Karpas-422 (cell line): Measurements from ENCODE around the gene SMOC1. TPM values are rescaled to one million over a fixed set of nuclear protein-coding genes. Genes with fewer than 3 reads are reported as not detected.

Experiments used
- DNase-seq: peaks from one replicate; pipeline ENCODE4 v3.0.0-alpha.2; 2015
- H2AFZ ChIP-seq: fragments of 200-600 bp; sonication (generic); 2 replicates; pipeline ENCODE4 v1.6.1; 2014; ENCODE audit warnings: antibody characterized with exemption, low read length, mixed read lengths
- H3K27ac ChIP-seq: fragments of 200-600 bp; sonication (generic); 2 replicates; pipeline ENCODE4 v1.5.1; 2014; ENCODE audit warnings: mild to moderate bottlenecking, low read length, moderate library complexity
- H3K27me3 ChIP-seq: fragments of 200-600 bp; sonication (generic); 2 replicates; pipeline ENCODE4 v1.6.1; 2014; ENCODE audit warnings: low read length, mixed read lengths
- H3K36me3 ChIP-seq: fragments of 200-600 bp; sonication (generic); 2 replicates; pipeline ENCODE4 v1.6.1; 2014; ENCODE audit warnings: low read length, mixed read lengths; ENCODE audit not compliant: insufficient read depth
- H3K4me1 ChIP-seq: fragments of 200-600 bp; sonication (generic); 2 replicates; pipeline ENCODE4 v1.6.1; 2014; ENCODE audit warnings: mild to moderate bottlenecking, low read length, mixed read lengths
- H3K4me2 ChIP-seq: fragments of 200-600 bp; sonication (generic); 2 replicates; pipeline ENCODE4 v1.6.1; 2014; ENCODE audit warnings: low read length, low read depth, mild to moderate bottlenecking; ENCODE audit not compliant: poor library complexity, severe bottlenecking
- H3K4me3 ChIP-seq: fragments of 200-600 bp; sonication (generic); 2 replicates; pipeline ENCODE4 v1.5.1; 2014; ENCODE audit warnings: mild to moderate bottlenecking, antibody characterized with exemption, low read length, mixed read lengths
- H3K79me2 ChIP-seq: fragments of 200-600 bp; sonication (generic); 2 replicates; pipeline ENCODE4 v1.6.1; 2014; ENCODE audit warnings: mild to moderate bottlenecking, low read length, mixed read lengths
- H3K9ac ChIP-seq: fragments of 200-600 bp; sonication (generic); 2 replicates; pipeline ENCODE4 v1.6.0; 2014; ENCODE audit warnings: low read length
- H3K9me2 ChIP-seq: fragments of 200-600 bp; sonication (generic), shearing (Covaris generic); replicated peaks from 2 replicates; pipeline ENCODE4 v1.6.0; 2014; ENCODE audit warnings: mild to moderate bottlenecking, low read length, moderate library complexity; ENCODE audit not compliant: insufficient read depth
- H3K9me3 ChIP-seq: fragments of 300-700, 200-600 bp; sonication (generic); 2 replicates; pipeline ENCODE4 v1.6.1; 2014; ENCODE audit warnings: low read length, mixed read lengths
- H4K20me1 ChIP-seq: fragments of 200-600 bp; sonication (generic); 2 replicates; pipeline ENCODE4 v1.6.1; 2014; ENCODE audit warnings: mild to moderate bottlenecking, antibody characterized with exemption, low read length, low read depth; ENCODE audit not compliant: insufficient read depth
- total RNA-seq: library from RNA; depleted of rRNA; stranded (reverse); fragments of >200 nt; shearing (Covaris generic); gene quantifications from 2 replicates; pipeline ENCODE4 v1.2.3, GENCODE V29; 2014; ENCODE audit warnings: low replicate concordance

Gene SMOC1
- total RNA-seq, 1 experiment from 2014 or later, result not detected

DNA sequence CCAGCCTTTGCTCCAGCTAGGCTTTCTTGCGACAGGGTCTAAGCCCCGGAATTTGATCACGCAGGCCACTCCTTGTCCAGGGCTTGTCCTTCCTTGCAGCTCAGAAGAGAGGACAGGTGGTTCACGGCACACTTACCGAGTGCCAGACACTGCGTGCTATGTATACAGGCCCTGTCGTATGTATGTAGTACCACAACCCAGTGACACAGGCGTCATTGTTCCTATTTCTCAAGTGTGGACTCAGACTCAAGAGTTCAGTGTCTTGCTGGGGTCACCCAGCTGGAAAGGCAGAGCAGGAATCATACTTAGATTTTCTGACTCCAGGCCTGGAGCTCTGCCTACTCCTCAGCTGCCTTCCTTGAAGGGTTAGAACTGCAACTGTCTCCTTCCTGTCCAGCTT lies 153.9 kb downstream of the SMOC1 start:
- Histone ChIP-seq H3K4me2 (no peak overlapping the region), H3K9me2 (no peaks in the 10 kb centered on the region), H3K27me3 (no peaks in the 10 kb centered on the region), H4K20me1 (0 out of 2 replicates have a peak, but pooled peaks cover 4% of the 10 kb centered on the region), H3K4me1 (no peaks in the 10 kb centered on the region), H2AFZ (no peak overlapping the region), H3K36me3 (no peaks in the 10 kb centered on the region), H3K79me2 (no peaks in the 10 kb centered on the region), H3K9me3 (no peaks in the 10 kb centered on the region), H3K27ac (no peak overlapping the region), H3K9ac (no peak overlapping the region), H3K4me3 (no peak overlapping the region)
- DNase-seq, result no peak

DNA sequence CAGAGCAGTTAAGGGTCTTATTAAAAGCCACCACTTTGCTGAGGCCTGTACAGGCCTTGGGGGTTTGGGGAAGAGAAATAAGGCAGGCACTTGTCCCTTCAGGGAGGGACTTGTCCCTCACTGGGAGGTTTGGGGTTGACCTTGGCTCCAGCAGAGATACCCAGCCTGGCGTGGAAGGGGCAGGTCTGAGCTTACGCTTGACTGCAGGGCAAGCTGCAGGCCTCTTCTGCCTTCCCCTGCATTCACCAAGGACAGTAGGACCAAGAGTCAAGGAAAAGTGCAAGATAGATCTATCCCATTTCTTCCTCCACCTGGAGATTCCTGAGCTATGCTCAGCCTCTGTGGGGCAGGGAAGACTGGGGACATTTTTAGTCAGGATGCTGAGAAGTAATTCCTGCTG lies 154.3 kb downstream of the SMOC1 start:
- Histone ChIP-seq H2AFZ (no peak overlapping the region), H3K9ac (no peak overlapping the region), H4K20me1 (no peaks in the 10 kb centered on the region), H3K27me3 (no peaks in the 10 kb centered on the region), H3K36me3 (no peaks in the 10 kb centered on the region), H3K4me1 (no peaks in the 10 kb centered on the region), H3K79me2 (no peaks in the 10 kb centered on the region), H3K27ac (no peak overlapping the region), H3K4me2 (no peak overlapping the region), H3K9me2 (no peaks in the 10 kb centered on the region), H3K9me3 (no peaks in the 10 kb centered on the region), H3K4me3 (no peak overlapping the region)
- DNase-seq, result no peak

DNA sequence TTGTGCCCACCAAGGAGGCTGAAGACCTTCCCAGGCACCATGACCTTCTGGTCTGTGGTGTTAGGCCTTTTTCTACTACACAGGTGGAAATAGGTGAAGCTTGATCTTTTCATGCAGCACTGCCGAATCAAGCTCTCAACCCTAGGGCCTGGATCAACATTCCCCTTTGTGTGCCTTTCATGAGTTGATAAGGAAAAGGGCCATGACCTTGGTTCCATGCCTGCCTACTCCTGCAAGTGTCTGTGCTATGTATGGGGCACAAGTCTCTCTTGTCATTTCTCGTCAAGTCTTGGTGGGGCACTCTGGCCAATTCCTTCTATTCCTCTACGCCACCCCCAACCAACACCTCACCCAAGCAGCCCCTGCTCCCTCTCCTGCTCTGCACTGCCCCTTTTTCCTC lies 155.0 kb downstream of the SMOC1 start:
- H3K79me2 ChIP-seq, result no peaks in the 10 kb centered on the region
- H4K20me1 ChIP-seq, result no peaks in the 10 kb centered on the region
- H2AFZ ChIP-seq, result no peak overlapping the region
- no peak for DNase-seq
- H3K9ac ChIP-seq, result no peak overlapping the region
- H3K36me3 ChIP-seq, result no peaks in the 10 kb centered on the region
- H3K4me3 ChIP-seq, result no peak overlapping the region
- H3K9me2 ChIP-seq, result no peaks in the 10 kb centered on the region
- H3K4me1 ChIP-seq, result no peaks in the 10 kb centered on the region
- no peaks in the 10 kb centered on the region for H3K9me3 ChIP-seq
- H3K27ac ChIP-seq, result no peak overlapping the region
- H3K27me3 ChIP-seq, result no peaks in the 10 kb centered on the region
- H3K4me2 ChIP-seq, result no peak overlapping the region

DNA sequence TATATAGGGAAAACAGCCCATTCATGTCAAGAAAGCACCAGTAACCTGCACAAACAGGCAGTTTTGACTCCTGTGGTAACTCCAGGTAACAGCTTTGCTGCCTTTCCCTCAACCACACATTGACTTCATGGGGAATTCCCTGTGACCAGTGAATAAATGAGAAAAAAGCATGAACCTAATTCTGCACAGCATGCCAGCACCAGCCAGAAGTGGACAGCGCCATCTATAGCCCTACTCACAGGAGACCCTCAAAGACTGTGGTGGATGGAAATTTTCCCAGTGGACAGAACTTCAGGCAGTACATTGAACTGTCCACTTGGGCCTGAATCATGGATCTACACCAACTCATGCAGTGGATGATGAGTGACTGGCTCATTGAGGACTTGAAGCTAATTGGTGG lies 157.4 kb downstream of the SMOC1 start:
- Histone ChIP-seq H3K9me2 (no peaks in the 10 kb centered on the region), H4K20me1 (no peaks in the 10 kb centered on the region), H3K4me1 (no peaks in the 10 kb centered on the region), H3K4me3 (no peak overlapping the region), H3K9me3 (no peaks in the 10 kb centered on the region), H3K9ac (no peak overlapping the region), H3K79me2 (no peaks in the 10 kb centered on the region), H3K36me3 (no peaks in the 10 kb centered on the region), H3K27ac (no peak overlapping the region), H3K4me2 (no peak overlapping the region), H2AFZ (no peak overlapping the region), H3K27me3 (no peaks in the 10 kb centered on the region)
- no peak for DNase-seq

DNA sequence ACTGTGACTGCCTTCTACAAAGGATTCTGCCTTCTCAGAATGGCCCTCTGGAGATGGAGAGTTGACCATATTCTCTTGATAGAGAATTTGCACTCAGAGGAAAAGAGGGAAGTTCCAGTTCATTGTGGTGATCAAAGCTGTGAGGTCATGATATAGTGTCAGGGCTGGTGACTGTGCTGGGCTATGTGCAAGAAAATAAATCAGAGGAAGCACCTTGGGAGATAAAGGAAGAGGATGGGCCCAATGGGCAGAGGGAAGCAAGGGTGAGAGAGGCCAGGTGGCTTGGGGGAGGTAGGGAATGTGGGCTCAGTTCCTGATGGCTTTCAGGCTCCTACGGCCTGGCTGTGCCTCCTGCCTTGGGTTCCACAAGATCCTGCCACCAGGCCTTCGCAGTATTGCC lies 163.8 kb downstream of the SMOC1 start:
- H3K27ac ChIP-seq, result no peak overlapping the region

DNA sequence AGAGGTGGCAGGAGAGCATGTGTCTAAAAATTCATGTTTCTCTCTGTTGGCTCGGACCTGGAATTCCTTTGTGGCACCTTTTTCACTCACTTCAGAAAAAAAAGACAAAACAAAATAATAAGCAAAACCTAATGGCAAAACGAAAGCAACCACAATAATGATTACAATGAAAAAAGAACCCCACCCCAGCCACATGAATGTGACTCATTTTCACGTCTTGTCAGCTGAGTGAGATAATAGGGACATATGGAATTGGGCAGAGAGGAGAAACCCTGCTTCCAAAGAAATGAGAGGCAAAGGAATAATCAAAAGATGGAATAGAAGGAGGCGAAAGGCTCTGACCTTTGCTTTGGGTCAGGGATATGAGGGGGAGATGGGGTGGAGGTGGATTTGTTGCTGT lies 166.1 kb downstream of the SMOC1 start:
- no peaks in the 10 kb centered on the region for H3K9me3 ChIP-seq
- 0 out of 2 replicates have a peak overlapping the region, but pooled peaks have one; percentile 91 for H2AFZ ChIP-seq

More for the DNA sequence above, 163.8 kb downstream of the SMOC1 start:
- no peak overlapping the region for H3K4me2 ChIP-seq
- no peaks in the 10 kb centered on the region for H3K27me3 ChIP-seq
- H2AFZ ChIP-seq, result no peak overlapping the region
- DNase-seq, result no peak
- no peak overlapping the region for H3K4me3 ChIP-seq
- H4K20me1 ChIP-seq, result no peaks in the 10 kb centered on the region
- H3K79me2 ChIP-seq, result no peaks in the 10 kb centered on the region
- peaks cover 4% of the 10 kb centered on the region for H3K4me1 ChIP-seq
- H3K36me3 ChIP-seq, result no peaks in the 10 kb centered on the region
- no peaks in the 10 kb centered on the region for H3K9me2 ChIP-seq
- H3K9ac ChIP-seq, result no peak overlapping the region
- no peaks in the 10 kb centered on the region for H3K9me3 ChIP-seq

DNA sequence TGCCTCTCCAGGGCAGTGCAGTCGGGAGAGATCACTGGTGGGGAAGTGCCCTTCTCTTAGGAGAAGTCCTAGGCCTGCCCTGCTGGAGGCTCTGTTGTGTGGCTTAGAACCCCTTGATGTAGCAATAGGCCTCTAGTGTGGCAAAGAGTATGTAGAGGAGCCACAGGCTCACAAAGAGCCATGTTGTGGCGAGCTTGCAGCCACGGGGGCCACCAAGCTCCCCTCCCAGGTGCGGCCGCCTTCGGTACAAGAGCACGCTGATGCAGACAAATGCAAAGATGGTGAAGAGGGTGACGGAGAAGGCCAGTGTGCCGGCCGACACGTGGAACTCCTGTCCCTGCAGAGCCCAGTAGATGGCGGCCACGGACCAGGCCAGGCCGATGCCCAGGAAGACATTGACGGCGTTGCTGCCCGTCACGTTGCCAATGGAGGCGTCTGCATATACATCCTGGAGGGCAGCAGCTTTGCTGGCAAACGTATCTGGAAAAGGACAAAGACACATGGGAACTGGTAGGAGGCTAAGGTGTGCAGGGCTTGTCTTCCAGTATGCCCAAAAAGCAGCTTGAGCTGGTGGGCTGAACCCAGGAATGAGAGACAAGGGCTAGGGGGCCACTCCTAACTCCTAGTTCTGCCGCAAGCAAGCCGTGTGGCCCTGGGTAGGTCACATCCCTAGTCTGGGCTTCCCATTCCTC lies 166.8 kb downstream of the SMOC1 start:
- no peak overlapping the region; the same call in 1 of the 2 replicates for H3K9ac ChIP-seq
- H3K27me3 ChIP-seq, result no peaks in the 10 kb centered on the region
- peaks cover 4% of the 10 kb centered on the region for H3K4me1 ChIP-seq
- no peaks in the 10 kb centered on the region for H3K36me3 ChIP-seq
- H3K4me2 ChIP-seq, result peak overlapping the region; percentile 1
- peak; percentile 81 for DNase-seq
- H2AFZ ChIP-seq, result peak overlapping the region; percentile 91; the same call in 1 of the 2 replicates
- no peaks in the 10 kb centered on the region for H3K9me2 ChIP-seq
- no peaks in the 10 kb centered on the region for H3K9me3 ChIP-seq
- no peak overlapping the region for H3K27ac ChIP-seq
- H3K4me3 ChIP-seq, result peak overlapping the region; percentile 20; the same call in 1 of the 2 replicates
- no peaks in the 10 kb centered on the region for H3K79me2 ChIP-seq
- no peaks in the 10 kb centered on the region for H4K20me1 ChIP-seq

More for the DNA sequence above, 166.1 kb downstream of the SMOC1 start:
- DNase-seq, result no peak
- no peaks in the 10 kb centered on the region for H3K9me2 ChIP-seq
- peaks cover 4% of the 10 kb centered on the region for H3K4me1 ChIP-seq
- no peak overlapping the region for H3K9ac ChIP-seq
- no peaks in the 10 kb centered on the region for H3K79me2 ChIP-seq
- no peaks in the 10 kb centered on the region for H3K27me3 ChIP-seq
- H3K27ac ChIP-seq, result no peak overlapping the region
- H4K20me1 ChIP-seq, result no peaks in the 10 kb centered on the region
- H3K36me3 ChIP-seq, result no peaks in the 10 kb centered on the region
- no peak overlapping the region for H3K4me2 ChIP-seq
- no peak overlapping the region for H3K4me3 ChIP-seq

DNA sequence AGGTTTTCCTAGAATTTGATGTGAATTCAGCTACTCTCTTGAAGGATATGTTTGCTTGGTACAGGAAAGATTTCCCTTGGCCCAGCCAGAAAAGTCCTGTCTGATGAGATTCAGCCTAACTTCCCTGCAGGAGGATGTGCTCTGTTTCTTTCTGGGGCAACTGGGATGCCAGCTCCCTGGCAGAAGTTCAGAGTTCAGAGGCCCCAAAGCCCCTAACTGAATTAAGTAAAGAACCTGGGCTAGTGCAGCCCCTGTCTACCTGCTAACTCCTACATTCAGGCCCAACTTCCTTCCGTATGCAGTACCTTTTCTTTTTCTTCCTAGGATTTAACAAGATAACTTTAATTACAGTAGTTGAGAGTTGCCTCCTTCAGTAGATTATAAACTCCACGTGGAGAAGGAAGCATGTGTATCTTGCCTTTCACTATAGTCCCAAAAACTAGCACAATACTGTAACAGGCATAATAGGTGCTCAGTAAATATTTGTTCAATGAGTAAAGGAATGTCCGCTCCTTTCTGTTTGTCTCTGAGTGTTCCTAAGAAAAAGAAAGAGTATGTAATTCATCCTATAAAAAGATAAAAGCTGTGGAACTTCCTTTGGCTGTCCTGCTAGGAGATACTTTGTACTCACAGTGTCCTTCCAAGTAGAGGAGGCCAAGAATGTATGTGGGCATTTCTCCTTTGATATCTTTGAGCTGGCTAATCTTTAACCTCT lies 168.5 kb downstream of the SMOC1 start:
- no peaks in the 10 kb centered on the region for H3K36me3 ChIP-seq
- no peak overlapping the region for H3K9ac ChIP-seq
- H2AFZ ChIP-seq, result no peak overlapping the region
- no peak overlapping the region for H3K4me2 ChIP-seq
- peaks cover 4% of the 10 kb centered on the region for H3K4me1 ChIP-seq
- no peaks in the 10 kb centered on the region for H3K9me2 ChIP-seq
- no peaks in the 10 kb centered on the region for H3K9me3 ChIP-seq
- H4K20me1 ChIP-seq, result no peaks in the 10 kb centered on the region
- H3K27me3 ChIP-seq, result no peaks in the 10 kb centered on the region
- no peak overlapping the region for H3K27ac ChIP-seq
- no peak for DNase-seq
- H3K79me2 ChIP-seq, result no peaks in the 10 kb centered on the region
- no peak overlapping the region for H3K4me3 ChIP-seq
